ENCODE data around the gene FRMD8. TPM values are rescaled to one million over a fixed set of nuclear protein-coding genes. Genes with fewer than 3 reads are reported as not detected.

FRMD8 gene
- total RNA-seq, 6 experiments from 2014 or later, result 7.7 to 17.1 (median 14.3) TPM

- TF ChIP-seq POLR2A (IDR thresholded peaks at IDR 0.05) (peak; percentile 67), CTCF (IDR thresholded peaks at IDR 0.05) (no peak)
- intact Hi-C loops (cut with DNase I), result no loop called here
- ATAC-seq, result peak in 3 of 4 donors; percentile 0
- WGBS (ENCODE audit: insufficient coverage, low coverage, low lambda C conversion rate, missing lambda C conversion rate), result 32% methylated on average over 6 of the region's 6 CpGs
- Histone ChIP-seq H3K27me3 (no peaks in the 10 kb centered on the region), H3K4me3 (no peak overlapping the region), H3K36me3 (peaks cover 0 to 42% (median 9%) of the 10 kb centered on the region in 4 donors), H3K27ac (peak overlapping the region; percentile 29 to 100 (median 70)), H3K4me1 (peaks cover 0 to 42% (median 10%) of the 10 kb centered on the region in 4 donors), H3K9me3 (no peaks in the 10 kb centered on the region)
- DNase-seq, result no peak
Observed at GRCh38 chr11:65434057-65434666, 47.7 kb downstream of the FRMD8 start.

DNA sequence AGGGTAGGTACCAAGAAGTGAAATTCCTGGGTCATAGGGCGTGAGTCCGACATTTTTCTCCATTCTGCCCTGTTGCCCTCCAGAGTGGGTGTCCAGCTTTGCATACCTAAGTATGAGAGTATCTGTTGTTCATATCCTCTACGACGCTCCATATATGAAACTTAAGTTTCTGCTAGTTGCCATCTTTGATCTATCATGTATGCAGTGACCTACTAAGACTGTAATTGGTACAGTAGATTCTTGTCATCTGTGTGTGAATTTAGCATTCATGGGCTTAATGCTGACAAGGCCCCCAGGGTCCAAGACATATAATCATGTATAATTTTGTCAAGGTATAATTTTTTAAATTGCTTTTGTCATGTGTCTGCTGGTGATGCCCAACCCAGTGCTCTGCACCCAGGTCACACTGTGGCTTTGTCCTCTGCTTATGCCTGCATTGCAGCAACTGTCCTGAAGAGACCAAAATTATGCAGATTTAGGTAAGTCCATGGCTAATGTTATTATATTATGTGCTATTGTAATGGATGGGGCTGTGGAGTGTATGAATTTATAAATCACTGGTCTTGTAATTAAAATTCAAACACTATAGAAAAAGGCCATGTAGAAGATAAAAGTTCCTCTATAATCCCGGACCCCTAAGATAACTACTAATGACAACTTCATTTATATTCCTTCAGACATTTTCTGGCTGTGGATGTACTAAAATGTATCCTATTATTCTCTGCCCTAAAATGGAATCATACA is 48.4 kb downstream of the FRMD8 start:
- peak overlapping the region; percentile 29 to 100 (median 70) for H3K27ac ChIP-seq
- H3K4me3 ChIP-seq, result no peak overlapping the region
- H3K9me3 ChIP-seq, result no peaks in the 10 kb centered on the region
- DNase-seq (peak in 1 of 3 donors; percentile 47), ATAC-seq (no peak)
- TF ChIP-seq CTCF (IDR thresholded peaks at IDR 0.05), result no peak
- TF ChIP-seq POLR2A (IDR thresholded peaks at IDR 0.05), result peak; percentile 2
- peaks cover 0 to 49% (median 10%) of the 10 kb centered on the region in 4 donors for H3K4me1 ChIP-seq
- no peaks in the 10 kb centered on the region for H3K27me3 ChIP-seq
- intact Hi-C loops (cut with DNase I), result no loop called here
- WGBS (ENCODE audit: insufficient coverage, low coverage, low lambda C conversion rate, missing lambda C conversion rate), result 55% methylated on average over 5 of the region's 5 CpGs
- peaks cover 0 to 43% (median 9%) of the 10 kb centered on the region in 4 donors for H3K36me3 ChIP-seq

- DNase-seq, result peak; percentile 22 to 54 (median 52)
- H3K27ac ChIP-seq, result peak overlapping the region; percentile 15 to 100 (median 70)
- peak; percentile 0 to 12 (median 3) for ATAC-seq
- H3K27me3 ChIP-seq, result no peaks in the 10 kb centered on the region
- H3K36me3 ChIP-seq, result peaks cover 0 to 43% (median 9%) of the 10 kb centered on the region in 4 donors
- 51% methylated on average over 9 of the region's 9 CpGs for WGBS (ENCODE audit: insufficient coverage, low coverage, low lambda C conversion rate, missing lambda C conversion rate)
- H3K9me3 ChIP-seq, result no peaks in the 10 kb centered on the region
- intact Hi-C loops (cut with DNase I), result no loop called here
- TF ChIP-seq POLR2A (IDR thresholded peaks at IDR 0.05) (peak; percentile 10), CTCF (IDR thresholded peaks at IDR 0.05) (no peak)
- peak overlapping the region in 1 of 3 donors; percentile 6 for H3K4me3 ChIP-seq
- H3K4me1 ChIP-seq, result peaks cover 0 to 50% (median 8%) of the 10 kb centered on the region in 4 donors
Observed at GRCh38 chr11:65435411-65435931, 49.0 kb downstream of the FRMD8 start.

GRCh38 chr11:65435981-65436411 is 49.6 kb downstream of the FRMD8 start:
- H3K4me1 ChIP-seq, result peaks cover 0 to 53% (median 5%) of the 10 kb centered on the region in 4 donors
- intact Hi-C loops (cut with DNase I), result no loop called here
- TF ChIP-seq CTCF (IDR thresholded peaks at IDR 0.05) (no peak), POLR2A (IDR thresholded peaks at IDR 0.05) (peak; percentile 9)
- H3K9me3 ChIP-seq, result no peaks in the 10 kb centered on the region
- DNase-seq, result peak; percentile 47 to 81 (median 78)
- peak overlapping the region in 1 of 3 donors; percentile 6 for H3K4me3 ChIP-seq
- WGBS (ENCODE audit: insufficient coverage, low coverage, low lambda C conversion rate, missing lambda C conversion rate), result 32% methylated on average over 8 of the region's 8 CpGs
- H3K36me3 ChIP-seq, result peaks cover 0 to 43% (median 9%) of the 10 kb centered on the region in 4 donors
- H3K27ac ChIP-seq, result peak overlapping the region; percentile 52 to 100 (median 70)
- peak; percentile 20 to 56 (median 30) for ATAC-seq
- H3K27me3 ChIP-seq, result no peaks in the 10 kb centered on the region
